Tibial nerve (tissue), 4 donors: Measurements from ENCODE around the gene SINHCAF.

ENCODE experiments used
- CTCF ChIP-seq, 5 experiments: fragments of 200-600 bp in 3 of 5; fragments of 450-650 bp in 2 of 5; sonication (generic) in 3 of 5; IDR thresholded peaks; one replicate each; pipeline ENCODE4 v1.5.1; 2016 to 2019; ENCODE audit warnings: antibody characterized with exemption in 5 of 5, mild to moderate bottlenecking in 3 of 5, moderate library complexity in 2 of 5
- EP300 ChIP-seq, 2 donors: sonication (generic); formaldehyde crosslinking; IDR thresholded peaks; one replicate each; pipeline ENCODE4 v1.6.1; 2017; ENCODE audit warnings: antibody characterized with exemption in 2 of 2, mild to moderate bottlenecking in 1 of 2
- POLR2A ChIP-seq, 2 donors: fragments of 450-650 bp; IDR thresholded peaks; one replicate each; pipeline ENCODE4 v1.6.1; 2017; ENCODE audit warnings: antibody characterized with exemption in 2 of 2, mild to moderate bottlenecking in 2 of 2, moderate library complexity in 2 of 2

GRCh38 chr12:31361730-31362114 lies 35.8 kb upstream of the SINHCAF start:
- TF ChIP-seq CTCF (IDR thresholded peaks at IDR 0.05) = no peak
- TF ChIP-seq POLR2A (IDR thresholded peaks at IDR 0.05) = no peak
- no peak for TF ChIP-seq EP300 (IDR thresholded peaks at IDR 0.05)
